Activated CD4-positive, alpha-beta T cell treated with anti-CD3 and anti-CD28 coated beads, Interleukin-2, amount 50 U/mL, for 1 hour (primary cell): ENCODE data around the gene FREY1.
"Not testable (repeated sequence)": the region's sequence is repeated elsewhere in the genome, so short reads cannot be mapped to it uniquely, and the experiment has no call there.

Experiments used
- DNase-seq: peaks from one replicate; pipeline ENCODE4 v3.0.0-alpha.2; 2020

FREY1 gene

DNA sequence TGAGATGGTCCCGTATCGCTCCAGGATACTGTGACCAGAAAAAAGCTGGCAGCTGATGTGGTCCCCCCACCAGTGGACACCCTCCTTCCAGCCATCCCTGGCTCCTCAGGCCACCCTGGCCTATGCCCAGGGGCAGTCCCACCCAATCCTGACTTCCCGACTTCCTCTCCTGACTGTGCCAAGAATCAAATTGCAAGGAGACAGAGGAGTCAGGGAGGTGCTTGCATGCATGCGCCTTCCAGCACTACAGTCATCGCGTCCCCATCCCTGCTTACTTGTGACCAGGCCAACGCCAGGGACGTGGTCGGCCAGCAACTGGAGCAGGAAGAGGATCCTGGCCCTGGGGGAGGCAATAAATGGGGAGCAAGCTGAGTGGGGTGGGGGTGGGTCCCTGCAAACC lies 3.6 kb upstream of the FREY1 start:
- no peak for DNase-seq

DNA sequence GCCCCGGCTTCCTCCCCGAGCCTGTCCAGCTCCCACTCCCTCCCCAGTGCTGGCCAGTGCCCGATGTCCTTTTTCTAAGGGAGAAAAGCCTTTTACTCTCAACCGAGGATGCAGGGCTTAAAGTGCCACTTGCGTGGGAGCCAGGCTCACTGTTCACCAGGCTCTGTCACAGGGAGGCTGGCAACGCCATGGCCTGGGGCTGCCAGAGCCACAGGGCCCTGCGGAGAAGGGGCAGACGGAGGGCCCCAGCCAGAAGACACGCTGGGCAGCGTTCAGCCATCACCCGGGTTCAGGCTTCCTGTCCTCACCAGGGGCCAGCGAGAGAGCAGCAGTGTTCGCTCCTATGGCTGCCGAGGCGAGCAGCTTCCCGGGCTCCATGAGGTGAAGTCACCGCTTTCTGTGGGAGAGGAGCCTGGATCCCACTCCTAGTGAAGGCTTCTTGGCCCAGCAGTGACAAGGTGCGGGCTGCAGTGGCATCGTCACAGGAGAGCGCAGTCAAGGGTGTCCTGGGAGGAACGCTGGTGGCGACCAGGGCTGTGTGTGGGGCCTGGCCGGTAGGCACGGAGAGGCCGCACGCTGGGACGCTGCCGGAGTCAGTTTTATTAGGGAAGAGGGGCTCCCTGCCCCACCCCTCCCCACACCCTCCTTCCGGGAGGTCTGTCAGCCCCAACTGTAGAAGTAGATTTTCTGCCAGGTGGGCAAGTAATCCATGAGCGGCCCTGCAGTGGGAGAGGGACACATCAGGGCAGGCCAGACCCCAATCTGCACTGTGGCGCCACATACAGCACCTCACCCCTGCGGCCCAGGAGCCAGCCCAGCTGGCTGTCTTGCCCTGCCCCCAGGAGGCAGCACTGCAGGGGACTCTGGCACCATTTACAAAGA lies 2.8 kb upstream of the FREY1 start:
- DNase-seq, result no peak

DNA sequence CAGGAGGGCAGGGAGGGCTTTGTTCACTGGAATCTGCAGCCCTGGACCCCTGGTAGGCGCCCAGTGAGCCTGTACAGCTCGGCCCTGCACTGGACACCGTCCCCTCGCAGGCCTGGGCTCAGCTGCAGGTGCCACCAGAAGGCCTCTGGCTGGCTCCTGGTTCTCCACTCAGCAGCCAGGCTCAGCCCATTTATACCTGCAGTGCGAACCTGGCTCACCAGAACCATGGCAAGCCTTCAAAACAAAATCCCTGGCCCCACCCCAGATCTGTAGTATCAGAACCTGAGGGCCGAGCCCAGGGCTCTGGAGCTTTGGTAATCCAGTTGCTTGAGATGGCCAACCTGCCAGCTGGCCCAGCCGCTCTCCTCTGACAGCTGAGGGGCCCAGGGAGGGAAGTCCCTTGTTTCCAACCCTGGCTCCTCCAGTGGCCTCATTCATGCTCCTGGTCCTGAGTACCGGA lies 870 bp upstream of the FREY1 start:
- no peak for DNase-seq

DNA sequence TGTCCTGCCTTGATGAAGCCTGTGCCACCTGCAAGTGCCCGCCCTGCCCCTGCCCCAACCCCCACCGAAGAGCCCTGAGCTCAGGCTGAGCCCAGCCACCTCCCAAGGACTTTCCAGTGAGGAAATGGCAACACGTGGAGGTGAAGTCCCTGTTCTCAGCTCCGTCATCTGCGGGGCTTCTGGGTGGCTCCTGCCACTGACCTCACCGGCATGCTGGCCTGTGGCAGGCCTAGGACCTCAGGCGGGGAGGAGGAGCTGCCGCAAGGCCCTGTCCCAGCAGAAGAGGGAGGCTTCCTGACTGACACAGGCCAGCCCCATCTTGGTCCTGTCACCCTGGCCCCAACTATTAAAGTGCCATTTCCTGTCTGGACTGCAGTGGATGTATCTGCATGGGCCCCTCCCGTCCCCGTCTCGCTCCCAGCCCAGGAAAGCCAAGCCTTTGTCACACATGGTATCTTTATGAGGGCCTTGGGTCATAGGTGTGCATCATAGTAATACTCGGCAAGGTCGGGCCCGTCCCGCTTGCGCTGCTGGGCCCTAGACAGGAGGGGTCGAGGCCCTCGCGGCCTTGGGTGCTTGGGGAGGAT lies 882 bp downstream of the FREY1 start:
- DNase-seq, result no peak

DNA sequence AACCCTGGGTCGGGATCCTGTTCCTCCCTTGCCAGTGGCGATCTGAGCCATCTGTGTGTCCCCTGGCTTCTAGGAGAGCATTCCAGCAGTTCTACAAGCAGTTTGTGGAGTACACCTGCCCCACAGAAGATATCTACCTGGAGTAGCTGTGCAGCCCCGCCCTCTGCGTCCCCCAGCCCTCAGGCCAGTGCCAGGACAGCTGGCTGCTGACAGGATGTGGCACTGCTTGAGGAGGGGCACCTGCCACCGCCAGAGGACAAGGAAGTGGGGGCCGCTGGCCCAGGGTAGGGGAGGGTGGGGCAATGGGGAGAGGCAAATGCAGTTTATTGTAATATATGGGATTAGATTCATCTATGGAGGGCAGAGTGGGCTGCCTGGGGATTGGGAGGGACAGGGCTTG lies 1.5 kb downstream of the FREY1 start:
- not testable (repeated sequence) for DNase-seq

DNA sequence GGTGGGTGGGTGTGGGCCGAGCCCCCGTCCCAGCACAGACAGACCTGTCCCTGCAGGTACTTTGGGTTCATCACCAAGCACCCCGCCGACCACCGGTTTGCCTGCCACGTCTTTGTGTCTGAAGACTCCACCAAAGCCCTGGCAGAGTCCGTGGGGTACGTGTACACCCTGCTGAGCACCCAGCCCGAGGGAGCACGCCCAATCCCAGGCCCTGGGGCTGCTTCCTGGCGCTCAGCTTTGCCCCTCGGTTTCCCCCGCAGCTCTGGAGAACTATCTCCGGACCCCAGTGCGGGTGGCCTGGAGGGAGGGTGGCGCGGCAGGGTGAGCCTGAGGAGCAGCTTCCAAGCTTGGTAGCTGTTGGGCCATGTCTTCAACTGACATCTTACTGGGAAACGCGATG lies 2.0 kb downstream of the FREY1 start:
- DNase-seq, result no peak

DNA sequence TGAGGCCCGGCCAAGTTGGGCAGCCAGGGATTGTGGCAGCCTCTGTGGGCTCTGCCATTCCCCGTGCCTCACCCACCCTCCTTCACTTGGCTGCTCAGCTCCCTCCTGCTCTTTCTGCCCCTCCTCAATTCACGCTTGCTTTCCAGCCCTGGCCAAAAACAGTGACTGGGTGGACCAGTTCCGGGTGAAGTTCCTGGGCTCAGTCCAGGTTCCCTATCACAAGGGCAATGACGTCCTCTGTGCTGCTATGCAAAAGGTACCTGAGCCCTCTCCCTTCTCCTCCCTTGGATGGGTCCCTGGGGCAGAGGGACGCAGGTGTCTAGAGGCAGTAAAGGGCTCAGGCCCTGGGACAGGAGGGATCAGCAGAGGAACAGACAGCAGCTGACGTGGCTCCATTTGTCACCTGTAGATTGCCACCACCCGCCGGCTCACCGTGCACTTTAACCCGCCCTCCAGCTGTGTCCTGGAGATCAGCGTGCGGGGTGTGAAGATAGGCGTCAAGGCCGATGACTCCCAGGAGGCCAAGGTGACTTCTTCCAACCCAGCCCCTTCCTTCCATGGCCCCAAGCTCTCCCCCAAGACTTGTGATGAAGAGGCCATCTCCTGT lies 2.7 kb downstream of the FREY1 start:
- DNase-seq, result no peak

DNA sequence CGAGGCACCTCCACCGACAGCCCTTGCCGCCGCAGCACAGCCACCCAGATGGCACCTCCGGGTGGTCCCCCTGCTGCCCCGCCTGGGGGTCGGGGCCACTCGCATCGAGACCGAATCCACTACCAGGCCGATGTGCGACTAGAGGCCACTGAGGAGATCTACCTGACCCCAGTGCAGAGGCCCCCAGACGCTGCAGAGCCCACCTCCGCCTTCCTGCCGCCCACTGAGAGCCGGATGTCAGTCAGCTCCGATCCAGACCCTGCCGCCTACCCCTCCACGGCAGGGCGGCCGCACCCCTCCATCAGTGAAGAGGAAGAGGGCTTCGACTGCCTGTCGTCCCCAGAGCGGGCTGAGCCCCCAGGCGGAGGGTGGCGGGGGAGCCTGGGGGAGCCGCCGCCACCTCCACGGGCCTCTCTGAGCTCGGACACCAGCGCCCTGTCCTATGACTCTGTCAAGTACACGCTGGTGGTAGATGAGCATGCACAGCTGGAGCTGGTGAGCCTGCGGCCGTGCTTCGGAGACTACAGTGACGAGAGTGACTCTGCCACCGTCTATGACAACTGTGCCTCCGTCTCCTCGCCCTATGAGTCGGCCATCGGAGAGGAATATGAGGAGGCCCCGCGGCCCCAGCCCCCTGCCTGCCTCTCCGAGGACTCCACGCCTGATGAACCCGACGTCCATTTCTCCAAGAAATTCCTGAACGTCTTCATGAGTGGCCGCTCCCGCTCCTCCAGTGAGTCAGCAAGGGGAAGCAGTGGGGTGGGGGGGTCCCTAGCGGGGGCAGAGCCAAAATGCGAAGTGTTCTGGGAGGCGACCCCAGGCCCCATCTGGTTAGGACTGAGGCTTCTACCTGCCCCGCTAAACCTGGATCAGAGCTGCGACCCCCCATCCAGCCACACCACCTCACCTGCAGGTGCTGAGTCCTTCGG lies 4.4 kb downstream of the FREY1 start:
- no peak for DNase-seq

DNA sequence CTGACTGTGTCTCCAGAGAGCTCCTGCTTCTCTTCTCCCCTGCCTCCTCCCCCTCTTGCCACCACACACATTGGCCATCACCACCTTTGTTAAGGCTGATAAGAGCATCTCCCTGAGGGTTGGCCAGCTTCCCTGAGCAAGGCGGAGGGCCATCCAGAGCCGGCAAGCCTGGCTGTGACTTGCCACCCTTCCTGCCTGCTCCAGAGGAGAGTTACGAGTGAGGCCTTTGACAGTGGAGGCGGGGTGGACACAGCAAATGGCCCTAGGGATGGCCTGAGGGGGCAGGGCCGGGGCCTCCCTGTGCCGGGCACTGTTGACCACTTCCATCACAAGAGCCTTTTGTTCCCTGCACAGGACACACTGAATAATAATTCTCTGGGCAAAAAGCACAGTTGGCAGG lies 5.4 kb downstream of the FREY1 start:
- DNase-seq, result no peak

DNA sequence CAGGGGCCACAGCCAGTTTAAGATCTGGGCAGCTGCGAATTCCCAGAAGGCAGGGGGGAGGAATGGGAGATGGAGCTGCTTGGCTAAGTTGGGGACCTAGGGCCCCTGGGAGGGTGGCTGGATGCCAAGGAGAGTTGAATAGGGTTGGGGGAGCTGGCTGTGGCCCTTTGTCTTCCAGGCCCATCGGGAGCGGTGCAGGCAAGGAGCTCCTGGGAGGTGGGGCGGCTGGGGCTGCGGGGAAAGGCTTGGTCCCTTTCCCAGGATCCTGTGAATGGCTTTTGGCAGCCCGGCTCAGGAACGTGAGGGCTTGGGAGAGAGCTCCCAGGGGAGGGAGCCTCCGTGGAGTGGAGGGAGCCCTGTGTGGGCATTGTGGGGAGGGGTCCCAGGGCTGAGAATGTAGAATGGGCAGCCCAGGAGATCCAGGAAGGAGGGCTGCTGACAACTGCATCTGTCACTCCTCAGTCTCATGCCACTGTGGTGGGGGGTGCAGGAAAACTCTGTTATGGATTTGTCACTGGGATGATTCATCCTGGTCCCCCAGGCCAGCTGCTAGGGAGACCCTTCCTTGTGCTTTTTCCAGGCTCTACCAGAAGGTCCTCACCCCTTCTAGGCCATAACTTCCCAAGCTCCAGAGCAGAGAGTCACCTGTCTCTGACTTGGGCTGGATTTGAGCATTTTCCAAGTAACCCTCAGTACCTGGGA lies 6.0 kb downstream of the FREY1 start:
- DNase-seq, result no peak

DNA sequence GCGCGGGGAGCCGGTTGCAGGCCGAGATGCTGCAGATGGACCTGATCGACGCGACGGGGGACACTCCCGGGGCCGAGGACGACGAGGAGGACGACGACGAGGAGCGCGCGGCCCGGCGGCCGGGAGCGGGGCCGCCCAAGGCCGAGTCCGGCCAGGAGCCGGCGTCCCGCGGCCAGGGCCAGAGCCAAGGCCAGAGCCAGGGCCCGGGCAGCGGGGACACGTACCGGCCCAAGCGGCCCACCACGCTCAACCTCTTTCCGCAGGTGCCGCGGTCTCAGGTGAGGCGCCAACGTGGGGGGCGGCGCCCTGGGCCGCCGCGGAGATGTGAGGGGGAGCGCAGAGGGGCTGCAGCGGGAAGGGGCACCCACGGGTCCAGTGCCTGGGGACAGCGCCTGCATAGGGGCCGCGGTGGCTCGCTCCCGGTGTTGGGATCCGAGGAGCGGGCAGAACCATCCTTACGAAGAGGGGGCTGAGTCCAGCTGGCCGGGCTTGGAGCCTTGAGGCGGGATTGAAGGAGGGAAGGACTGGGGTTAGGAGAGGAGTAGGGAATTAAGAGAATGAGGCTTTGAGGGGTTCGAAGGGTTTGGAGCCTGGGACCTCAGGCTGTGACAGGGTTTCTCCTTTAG lies 6.8 kb downstream of the FREY1 start:
- DNase-seq, result not testable (repeated sequence)

DNA sequence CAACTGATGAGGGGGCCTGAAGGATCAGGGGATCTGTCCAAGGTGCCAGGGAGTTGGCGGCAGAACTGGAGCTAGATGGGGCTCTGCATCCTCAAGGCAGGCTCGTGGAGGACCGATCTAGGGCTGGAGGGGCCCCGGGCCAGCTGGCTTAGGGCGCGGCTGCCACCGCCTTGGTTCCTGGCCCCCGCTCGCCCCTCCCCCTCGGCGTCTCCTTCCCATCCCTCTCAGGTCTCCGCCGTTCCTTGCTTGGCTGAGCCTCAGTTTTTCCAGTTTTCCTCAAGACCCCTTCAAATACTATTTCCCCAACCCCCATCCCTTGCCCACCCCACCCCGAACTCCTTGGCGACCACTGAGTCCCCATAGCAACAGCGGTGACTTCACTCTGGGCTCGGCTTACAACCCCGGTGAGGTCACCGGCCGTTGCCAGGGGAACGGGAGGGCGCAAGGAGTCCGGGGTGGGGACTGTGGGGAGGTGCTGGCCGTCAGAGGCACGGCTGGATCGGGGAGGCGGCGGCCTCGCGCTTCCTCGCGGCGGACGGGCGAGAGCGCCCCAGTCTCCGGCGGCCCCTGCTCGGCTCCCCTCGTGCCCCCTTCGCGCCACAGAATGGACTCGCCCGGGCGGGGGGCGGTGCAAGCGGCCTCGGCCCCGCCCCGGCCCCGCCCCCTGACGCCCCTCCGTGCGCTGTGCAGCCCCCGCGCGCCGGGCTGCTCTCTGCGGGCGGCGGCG lies 7.5 kb downstream of the FREY1 start:
- peak; percentile 57 for DNase-seq

DNA sequence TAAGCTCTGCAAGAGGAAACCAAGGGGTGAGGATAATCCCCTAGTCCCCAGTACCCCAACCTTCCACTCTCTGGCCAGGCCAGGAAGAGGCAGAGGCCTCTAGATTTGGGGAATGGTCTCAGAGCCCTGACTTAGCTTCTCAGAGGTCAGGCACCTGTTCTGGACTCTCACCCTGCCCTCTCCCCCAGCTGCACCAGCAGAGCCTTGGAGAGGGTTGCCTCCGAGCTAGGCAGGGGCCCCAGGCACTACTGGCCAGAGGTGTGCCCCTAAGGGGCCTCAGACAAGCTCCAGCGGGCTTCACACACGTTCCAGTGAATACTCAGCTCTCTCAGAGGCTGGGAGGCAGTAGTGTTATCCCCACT lies 8.0 kb downstream of the FREY1 start:
- DNase-seq, result no peak

DNA sequence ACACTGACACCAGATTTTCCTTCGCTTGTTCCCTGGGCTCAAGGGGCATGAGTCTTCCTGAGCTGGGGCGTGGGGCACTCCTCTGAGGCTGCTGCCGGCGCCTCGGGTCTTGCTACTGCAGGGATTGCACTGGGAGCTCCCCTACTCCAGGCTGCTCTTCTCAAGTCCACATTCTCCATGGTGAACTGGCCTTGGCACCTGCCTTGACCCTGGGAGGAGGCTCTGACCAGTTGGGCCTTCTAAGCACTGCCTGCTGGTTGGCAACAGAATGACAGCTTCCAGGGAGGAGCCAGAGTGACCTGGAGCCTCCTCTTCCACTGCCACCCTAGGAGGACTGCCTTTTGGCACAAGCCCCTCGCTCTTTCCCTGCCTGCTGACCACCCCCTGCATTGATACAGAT lies 9.5 kb downstream of the FREY1 start:
- DNase-seq, result no peak

DNA sequence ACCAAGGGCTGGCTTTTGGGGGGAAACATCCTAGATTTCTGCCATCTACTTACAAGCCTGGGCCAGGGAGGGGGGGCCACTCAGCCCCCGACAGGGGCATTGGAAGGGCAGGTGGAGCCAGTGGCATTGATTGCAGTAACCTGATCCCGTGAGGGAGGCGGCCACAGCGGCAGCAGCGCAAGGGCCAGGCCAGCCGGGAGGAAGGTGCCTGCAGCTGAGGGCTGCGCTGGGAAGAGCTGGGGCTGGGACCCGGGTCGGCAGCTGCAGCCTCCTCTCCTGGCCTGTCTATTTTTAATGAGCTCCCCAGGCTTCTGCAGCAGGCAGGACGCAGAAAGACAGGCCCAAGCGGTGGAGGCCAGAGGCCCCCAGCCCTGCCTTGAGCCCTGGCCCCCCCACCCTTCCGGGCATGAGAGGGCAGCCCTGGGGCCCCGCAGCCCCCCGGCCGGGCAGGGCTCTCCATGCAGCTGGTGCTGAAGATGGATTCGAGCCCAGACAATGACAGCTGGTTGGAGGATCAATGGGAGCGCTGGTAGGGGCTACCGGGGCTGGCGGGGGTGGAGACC lies 10.6 kb downstream of the FREY1 start:
- DNase-seq, result no peak

DNA sequence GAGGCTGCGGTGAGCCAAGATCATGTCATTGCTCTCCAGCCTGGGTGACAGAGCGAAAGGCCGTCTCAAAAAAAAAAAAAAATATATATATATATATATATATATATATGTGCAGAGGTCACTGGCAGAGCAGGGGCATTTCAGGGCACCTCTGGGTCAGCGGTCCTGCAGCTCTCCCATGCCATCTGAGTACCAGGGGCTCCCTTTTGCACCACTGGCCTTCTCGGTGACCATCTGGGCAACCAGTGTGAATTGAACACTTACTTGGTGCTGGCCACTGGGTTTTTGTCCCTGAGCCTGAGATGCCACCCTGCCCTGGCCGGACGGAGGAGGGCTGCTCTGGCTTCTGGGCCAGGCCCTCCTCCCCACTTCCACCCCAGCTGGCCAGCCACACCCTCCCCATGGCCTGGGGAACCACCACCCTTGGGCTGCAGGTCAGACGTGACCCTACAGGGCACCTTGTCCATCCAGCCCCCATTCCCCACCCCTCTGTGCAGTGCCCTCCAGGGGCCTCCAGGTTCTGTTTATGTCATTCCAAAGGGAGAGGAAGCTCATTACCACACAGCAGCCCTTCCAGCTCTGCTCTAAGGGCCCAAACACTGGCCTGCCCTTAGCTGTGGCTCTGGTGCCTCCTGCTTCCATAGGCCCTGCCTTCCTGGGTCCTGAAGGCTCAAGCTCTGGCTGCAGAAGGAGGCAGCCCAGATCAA lies 11.4 kb downstream of the FREY1 start:
- DNase-seq, result no peak

DNA sequence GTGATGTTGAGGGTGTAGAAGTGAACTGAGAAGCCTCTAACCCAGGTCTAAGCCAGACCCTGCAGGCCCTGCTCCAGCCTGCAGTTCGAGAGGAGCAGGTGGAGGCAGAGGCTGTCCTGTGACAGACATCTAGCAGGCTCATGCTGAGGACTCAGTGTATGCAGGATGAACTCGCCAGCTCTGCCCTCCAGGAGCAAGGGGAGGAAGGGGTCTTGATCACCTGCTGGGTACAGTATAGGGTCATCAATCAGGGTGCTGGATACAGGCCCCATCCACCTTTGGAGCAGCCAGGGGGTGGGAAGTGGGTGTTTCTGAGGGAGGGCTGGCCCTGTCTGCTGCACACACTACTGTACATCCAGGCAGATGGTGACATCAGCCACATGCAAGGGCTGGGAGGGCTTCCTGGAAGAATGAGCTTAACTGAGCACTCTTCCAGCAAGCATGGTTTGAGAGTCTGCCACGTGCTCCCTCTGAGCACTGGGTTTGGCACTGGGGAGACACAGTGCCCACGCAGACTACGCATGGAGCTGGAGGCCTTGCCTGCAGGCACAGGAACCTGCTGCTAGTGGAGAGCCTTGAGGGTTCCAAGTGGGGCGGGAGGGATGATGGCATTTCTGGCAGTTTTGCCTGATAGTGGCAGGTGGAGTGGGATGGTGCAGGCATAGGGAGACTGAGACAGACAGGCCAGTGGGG lies 12.4 kb downstream of the FREY1 start:
- DNase-seq, result no peak

DNA sequence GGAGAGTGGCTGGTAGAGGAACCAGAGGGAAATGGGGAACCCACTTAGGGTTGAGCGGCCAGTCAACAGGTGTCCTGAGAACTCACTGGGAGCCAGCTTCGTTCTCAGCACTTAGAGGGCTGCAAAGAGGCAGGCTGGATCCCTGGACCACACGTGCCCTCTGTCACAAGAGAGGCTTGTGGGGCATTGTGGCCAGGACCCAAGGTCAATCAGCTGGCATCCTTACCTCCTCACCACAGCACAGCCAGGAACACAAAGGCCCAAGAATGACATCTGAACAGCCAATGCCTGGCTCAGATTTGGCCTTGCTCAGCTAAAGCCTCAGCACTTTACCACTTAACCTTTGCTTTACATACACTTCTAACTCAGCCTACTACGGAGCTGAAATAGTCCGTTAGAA lies 14.2 kb downstream of the FREY1 start:
- no peak for DNase-seq

DNA sequence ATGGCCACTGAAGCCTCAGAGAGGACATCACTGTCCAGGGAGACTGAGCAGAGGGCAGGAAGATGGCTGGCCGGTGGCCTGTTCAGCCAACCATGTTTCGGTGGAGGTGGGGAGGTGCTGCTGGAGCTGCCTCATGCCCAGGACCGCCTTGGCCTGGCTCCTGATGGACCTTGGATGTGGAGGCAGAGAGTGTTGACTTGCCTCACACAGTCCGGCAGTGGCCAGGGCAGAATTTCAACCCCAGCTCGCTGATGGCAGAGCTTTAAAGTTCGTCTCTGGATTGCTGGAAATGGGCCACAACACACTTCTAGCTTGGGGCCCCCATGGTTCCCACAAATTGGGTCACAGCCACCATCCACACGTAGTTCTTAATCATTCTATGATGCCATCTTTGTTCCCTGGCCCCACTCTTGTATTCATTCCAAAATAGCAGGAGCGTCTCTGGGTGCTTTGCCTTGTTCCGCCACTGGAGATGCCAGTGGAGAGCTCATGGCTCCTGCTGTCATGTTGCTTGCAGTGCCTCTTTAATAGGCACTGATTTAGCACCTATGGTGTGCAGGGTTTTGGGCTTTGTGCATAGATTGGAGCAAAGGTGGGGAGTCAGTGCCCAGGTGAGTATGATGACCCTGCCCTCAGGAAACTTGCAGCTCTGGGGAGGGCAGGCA lies 16.1 kb downstream of the FREY1 start:
- DNase-seq, result no peak
